ENCODE measurements around the gene SH3BGRL2.

GRCh38 chr6:79632580-79632979 lies 1.5 kb downstream of the SH3BGRL2 start:
- no peak for TF ChIP-seq CTCF (conservative IDR thresholded peaks at IDR 0.05; ENCODE audit: low read depth, low read length)
- no peak for TF ChIP-seq EZH2 (IDR thresholded peaks at IDR 0.05; ENCODE audit: borderline replicate concordance, low read depth, low read length, poor library complexity, severe bottlenecking)
